ENCODE data around the gene SLC6A4.
"Not testable (repeated sequence)": the region's sequence is repeated elsewhere in the genome, so short reads cannot be mapped to it uniquely, and the experiment has no call there.

SLC6A4 gene

GRCh38 chr17:30211371-30211770 is 24.1 kb downstream of the SLC6A4 start:
- no peak overlapping the region for H3K27ac ChIP-seq
- no peak for TF ChIP-seq ZFX (IDR thresholded peaks at IDR 0.05)
- TF ChIP-seq, protein P1, sequence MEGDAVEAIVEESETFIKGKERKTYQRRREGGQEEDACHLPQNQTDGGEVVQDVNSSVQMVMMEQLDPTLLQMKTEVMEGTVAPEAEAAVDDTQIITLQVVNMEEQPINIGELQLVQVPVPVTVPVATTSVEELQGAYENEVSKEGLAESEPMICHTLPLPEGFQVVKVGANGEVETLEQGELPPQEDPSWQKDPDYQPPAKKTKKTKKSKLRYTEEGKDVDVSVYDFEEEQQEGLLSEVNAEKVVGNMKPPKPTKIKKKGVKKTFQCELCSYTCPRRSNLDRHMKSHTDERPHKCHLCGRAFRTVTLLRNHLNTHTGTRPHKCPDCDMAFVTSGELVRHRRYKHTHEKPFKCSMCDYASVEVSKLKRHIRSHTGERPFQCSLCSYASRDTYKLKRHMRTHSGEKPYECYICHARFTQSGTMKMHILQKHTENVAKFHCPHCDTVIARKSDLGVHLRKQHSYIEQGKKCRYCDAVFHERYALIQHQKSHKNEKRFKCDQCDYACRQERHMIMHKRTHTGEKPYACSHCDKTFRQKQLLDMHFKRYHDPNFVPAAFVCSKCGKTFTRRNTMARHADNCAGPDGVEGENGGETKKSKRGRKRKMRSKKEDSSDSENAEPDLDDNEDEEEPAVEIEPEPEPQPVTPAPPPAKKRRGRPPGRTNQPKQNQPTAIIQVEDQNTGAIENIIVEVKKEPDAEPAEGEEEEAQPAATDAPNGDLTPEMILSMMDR (conservative IDR thresholded peaks at IDR 0.05) = no peak

DNA sequence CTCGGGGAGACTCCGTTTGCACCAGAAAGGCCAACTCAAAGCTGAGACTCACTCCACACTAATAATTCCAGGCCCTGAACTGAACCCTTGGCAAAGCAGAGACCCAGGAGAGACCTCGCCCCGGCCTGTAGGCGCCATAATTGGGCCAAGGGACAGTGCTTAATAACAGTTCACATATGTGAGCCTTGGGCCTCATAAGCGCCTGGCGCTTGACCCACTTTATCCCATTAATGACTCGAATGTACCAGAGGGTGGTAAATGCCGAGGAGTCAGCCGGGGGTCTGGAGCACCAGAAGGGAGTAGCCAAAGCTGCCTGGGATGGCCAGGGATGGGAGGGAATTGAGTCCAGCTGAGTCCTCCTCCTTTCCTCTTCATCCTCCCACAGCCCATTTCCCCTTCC is 24.6 kb downstream of the SLC6A4 start:
- H3K27ac ChIP-seq = no peak overlapping the region
- TF ChIP-seq, protein P1 (conservative IDR thresholded peaks at IDR 0.05) = no peak
- no peak for TF ChIP-seq ZFX (IDR thresholded peaks at IDR 0.05)

- TF ChIP-seq, protein P1 (conservative IDR thresholded peaks at IDR 0.05) = no peak
- TF ChIP-seq ZFX (IDR thresholded peaks at IDR 0.05) = no peak
- H3K27ac ChIP-seq = no peak overlapping the region
Measured at GRCh38 chr17:30210366-30210765, 25.1 kb downstream of the SLC6A4 start.

GRCh38 chr17:30209930-30210329 is 25.6 kb downstream of the SLC6A4 start:
- TF ChIP-seq, protein P1 (conservative IDR thresholded peaks at IDR 0.05) = no peak
- TF ChIP-seq ZFX (IDR thresholded peaks at IDR 0.05) = no peak
- H3K27ac ChIP-seq = no peak overlapping the region

DNA sequence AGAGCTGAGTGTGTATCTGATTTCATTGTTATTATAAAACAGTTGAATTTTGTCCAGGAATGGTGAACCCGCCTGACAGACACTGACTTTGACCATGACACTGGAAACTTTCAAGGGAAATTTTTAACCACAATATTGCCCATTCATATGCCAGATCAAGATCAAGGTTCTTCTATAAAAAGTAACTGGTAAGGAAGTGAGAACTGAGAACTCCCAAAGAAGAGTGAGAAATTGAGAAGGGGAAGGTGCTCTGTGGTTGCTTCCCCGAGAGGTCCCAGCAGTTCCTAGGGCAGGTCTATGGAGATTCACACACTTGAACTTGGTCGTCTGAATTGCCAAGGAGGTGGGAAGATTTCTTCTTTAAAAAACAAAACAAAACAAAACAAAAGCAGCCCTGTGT is 27.3 kb downstream of the SLC6A4 start:
- no peak for TF ChIP-seq ZFX (IDR thresholded peaks at IDR 0.05)
- TF ChIP-seq, protein P1 (conservative IDR thresholded peaks at IDR 0.05) = no peak
- no peak overlapping the region for H3K27ac ChIP-seq

- H3K27ac ChIP-seq = no peak overlapping the region
- TF ChIP-seq, protein P1 (conservative IDR thresholded peaks at IDR 0.05) = no peak
- TF ChIP-seq ZFX (IDR thresholded peaks at IDR 0.05) = no peak
Measured at GRCh38 chr17:30207655-30208054, 27.8 kb downstream of the SLC6A4 start.

- no peak overlapping the region for H3K27ac ChIP-seq
- no peak for TF ChIP-seq ZFX (IDR thresholded peaks at IDR 0.05)
- TF ChIP-seq, protein P1 (conservative IDR thresholded peaks at IDR 0.05) = no peak; the same call in 1 of the 2 replicates
Measured at GRCh38 chr17:30203471-30203981, 32.0 kb downstream of the SLC6A4 start.

GRCh38 chr17:30200656-30201055 is 34.8 kb downstream of the SLC6A4 start:
- not testable (repeated sequence) for H3K27ac ChIP-seq

All from C4-2B (cell line).